GM19099 (cell line): ENCODE measurements around the gene RNF212.

Experiments used
- POLR2A ChIP-seq: IDR thresholded peaks from 3 replicates; pipeline ENCODE4 v1.6.1; 2011; ENCODE audit warnings: low read depth; ENCODE audit not compliant: insufficient read length; ENCODE audit errors: extremely low read depth

RNF212 gene

DNA sequence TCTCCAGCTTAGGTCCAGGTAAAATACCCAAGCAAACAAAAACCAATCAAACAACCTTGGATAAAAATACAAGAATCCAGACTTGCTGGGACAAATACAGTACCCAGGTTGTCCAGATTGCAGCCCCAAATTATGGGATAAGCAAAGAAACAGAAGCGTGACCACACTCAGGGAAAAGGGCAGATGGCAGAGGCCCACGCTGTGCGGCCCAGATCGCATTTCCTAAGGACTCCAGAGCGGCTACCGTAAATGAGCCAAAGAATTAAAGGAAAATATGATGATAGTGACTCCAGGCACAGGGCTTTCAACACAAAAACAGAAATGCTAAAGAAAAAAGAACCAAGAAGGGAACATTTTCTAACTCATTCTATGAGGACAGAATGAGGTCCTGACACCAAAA lies 51.6 kb downstream of the RNF212 start:
- no peak for TF ChIP-seq POLR2A

DNA sequence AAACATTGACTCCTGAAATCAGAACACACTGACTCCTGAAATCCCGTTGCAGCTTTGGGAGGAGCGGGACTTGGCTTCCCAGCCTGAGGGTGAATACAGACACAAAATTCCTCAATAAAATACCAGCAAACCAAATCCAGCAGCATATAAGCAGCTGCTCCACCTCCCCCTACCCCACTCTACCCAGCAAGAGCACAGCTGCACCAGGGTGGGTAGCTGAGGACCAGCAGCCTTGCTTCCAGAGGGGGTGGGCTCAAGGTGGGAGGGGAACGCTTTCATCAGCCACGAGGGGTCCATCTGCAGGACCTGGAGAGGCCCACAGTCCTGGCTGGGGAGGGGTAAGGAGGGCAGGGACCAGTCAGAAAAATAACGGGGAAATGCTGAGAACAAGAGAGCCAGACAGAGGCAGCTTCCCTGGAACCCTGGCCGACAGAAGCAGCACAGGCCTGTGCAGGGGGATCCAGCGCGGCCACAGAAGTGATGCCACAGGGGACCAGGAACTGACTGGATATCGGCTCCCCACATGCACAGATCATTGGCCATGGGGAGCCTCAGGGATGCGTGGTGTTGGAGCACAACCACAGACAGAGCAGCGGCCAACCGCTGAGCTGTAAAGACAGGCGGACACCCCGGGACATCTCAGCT lies 52.2 kb downstream of the RNF212 start:
- TF ChIP-seq POLR2A, result no peak

- no peak for TF ChIP-seq POLR2A
These were observed 52.7 kb downstream of the RNF212 start for GRCh38 chr4:1060621-1061020.

- TF ChIP-seq POLR2A, result no peak
These were observed 53.2 kb downstream of the RNF212 start for GRCh38 chr4:1060121-1060520.

- no peak for TF ChIP-seq POLR2A
These were observed 54.2 kb downstream of the RNF212 start for GRCh38 chr4:1058997-1059665.

- no peak for TF ChIP-seq POLR2A
These were observed 55.0 kb downstream of the RNF212 start for GRCh38 chr4:1058198-1058996.

GRCh38 chr4:1057403-1057745 lies 56.0 kb downstream of the RNF212 start:
- TF ChIP-seq POLR2A, result no peak

DNA sequence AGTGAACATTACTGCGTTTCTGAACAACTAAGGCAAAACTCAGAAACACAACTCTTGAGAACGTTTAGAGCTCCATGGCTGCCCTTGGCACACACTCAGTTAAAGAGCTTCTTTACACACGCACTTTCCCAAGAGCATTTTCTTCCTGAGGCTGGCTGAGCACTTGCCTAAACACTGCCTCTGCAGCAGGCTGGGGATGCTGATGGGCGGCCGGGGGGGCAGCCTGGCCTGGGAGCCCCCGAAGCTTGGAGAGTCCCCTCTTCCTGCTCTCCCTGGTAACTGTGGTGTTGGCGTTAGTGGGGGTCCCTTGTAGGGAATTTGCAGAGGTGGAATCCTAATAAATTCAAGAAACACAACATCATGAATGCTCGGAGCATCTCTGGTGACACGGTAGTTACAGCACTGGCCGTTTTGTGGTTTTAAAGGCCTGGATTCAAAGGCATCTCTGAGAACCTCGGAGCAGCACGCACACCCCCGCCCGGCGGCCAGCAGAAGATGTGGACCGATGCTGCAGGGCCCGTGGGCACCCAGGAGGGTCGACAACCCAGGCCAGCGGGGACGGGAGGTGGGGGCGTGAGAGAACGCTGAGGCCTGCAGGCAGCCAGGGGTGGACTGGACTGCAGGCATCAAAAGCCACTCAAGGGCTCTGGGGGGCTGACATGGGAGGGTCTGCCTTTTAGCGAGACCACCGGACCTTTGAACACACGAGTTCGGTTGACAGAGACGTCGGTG lies 56.5 kb downstream of the RNF212 start:
- TF ChIP-seq POLR2A, result no peak

DNA sequence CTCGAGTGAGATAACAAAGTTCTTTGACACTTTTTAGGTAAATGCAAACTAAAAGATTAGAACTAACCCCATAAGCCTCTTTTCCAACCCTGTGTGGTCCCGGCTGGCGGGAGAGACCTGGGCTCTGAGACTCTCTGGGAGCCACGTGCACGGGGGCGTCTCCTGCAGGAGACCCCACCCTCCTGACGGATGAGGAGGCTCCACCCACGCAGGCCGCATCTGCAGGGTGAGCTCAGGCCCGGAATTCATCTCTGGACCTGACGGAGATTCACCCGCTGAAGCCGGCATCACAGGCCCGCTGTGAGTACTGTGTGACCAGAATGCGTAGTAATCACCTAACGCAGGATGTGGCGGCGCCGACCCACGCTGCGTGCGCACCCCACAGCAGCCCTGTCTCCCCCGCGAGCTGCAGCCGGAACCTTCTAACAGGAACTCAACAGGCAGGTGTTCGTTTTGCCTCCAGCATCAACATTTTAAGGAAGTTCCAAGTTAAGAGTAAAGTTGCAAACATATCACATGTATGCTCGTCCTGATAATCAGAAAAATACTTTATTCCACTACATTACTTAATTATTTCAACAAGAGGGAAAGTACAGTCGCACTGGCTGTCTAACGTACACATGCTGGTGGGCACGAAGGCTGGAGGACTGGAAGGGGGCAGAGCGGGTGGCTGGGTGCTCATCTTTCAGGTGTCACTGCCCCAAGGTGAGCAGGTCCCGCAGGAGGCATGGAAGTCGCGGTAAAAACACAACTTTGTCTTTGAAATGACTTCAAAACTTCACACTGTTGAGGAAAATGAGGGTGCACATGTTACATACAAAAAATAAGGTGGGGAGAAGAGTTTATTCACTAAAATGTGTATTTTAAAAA lies 57.4 kb downstream of the RNF212 start:
- no peak for TF ChIP-seq POLR2A

- TF ChIP-seq POLR2A, result no peak
These were observed 60.2 kb downstream of the RNF212 start for GRCh38 chr4:1053080-1053661.

DNA sequence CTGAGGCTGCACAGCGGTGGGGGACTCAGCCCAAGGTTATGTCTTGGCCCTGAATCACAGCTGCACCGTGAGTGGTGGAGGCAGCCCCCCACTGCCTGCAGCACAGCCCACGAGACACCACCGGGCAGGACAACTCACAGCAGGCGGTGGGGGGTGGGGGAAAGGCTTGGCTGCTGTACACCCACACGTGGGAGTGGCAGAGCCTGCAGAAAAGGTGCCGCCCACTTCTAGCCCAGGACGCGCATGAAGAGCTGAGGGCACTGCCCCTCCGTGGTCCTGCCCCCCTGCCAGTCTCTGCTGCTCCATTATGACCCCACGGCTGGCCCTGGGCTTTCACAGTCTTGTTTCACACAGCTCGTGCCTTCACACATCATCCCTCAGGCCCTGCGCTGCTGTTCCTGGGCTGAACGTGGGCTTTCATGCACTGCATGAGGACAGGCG lies 61.1 kb downstream of the RNF212 start:
- no peak for TF ChIP-seq POLR2A

DNA sequence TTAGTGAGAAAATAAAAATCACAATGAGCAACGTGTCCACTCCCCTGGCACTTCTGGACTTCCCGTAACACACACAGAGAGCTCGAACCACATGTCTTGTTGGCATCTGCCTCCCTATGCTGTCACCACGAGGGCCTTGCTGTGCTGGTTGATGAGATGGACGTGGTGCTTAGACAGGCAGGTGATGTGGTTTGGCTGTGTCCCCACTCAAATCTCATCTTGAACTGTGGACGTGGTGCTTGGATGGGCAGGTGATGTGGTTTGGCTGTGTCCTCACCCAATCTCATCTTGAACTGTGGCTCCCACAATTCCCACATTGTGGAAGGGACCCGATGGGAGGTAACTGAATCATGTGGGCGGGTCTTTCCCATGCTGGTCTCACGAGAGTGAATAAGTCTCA lies 61.9 kb downstream of the RNF212 start:
- no peak for TF ChIP-seq POLR2A

DNA sequence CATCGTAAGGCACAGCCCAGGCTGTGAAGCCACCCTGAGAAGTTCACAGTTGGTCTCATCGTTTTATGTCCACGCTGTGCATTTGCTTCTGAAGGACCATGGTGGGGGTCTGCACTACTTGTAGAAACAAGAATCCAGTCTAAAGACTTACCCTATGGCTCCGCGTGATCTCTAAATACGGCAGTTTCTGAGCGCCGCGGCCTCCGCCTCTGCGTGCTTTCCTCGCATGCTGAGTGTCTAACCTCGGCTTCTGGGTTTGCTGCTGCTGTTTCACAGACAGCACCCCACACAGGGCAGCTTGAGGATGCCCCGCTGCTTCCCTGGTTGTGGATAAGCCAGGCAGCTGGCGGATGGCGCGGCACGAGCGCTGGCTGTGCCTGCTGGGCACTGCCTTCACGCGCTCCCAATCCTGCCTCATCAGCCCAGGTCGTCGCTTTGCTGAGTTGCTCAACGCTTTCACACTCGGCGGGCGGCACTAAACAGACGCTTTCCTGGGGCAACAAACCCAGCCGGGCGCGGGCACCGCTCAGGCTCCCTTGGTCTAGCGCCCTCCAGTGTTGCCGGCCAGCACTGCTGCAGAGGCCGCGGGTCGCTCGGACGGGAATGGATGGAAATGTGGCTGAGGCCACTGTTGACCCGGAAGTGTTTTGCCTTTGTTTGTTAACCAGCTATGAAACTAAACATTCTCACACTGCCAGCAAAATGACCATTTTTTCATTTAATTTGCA lies 62.7 kb downstream of the RNF212 start:
- no peak for TF ChIP-seq POLR2A

DNA sequence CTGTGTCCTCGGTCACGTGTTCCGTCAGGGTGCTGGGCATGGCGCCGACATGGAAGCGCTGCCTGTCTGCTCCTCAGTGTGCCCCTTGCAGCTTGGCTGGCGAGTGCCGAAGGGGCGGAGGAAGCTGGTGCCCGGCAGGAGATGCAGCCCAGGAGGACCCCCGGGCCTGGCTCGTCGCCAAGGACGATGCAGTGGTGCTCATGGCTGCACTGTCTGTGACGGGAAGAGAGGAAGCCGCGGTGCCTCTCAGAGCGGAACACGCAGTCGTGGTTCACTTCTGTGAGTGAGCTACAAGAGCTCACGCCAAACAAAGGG lies 63.8 kb downstream of the RNF212 start:
- TF ChIP-seq POLR2A, result no peak
